Inferior parietal cortex (tissue), 1 donor: Measurements from ENCODE around the gene KIAA0513.
A peak's percentile ranks its signal among the peaks of the same experiment; 100 is the strongest.

ENCODE experiments used
- DNase-seq: peaks from one replicate; pipeline ENCODE4 v3.0.0-alpha.2; 2016; ENCODE audit errors: extremely low spot score

The KIAA0513 gene

DNA sequence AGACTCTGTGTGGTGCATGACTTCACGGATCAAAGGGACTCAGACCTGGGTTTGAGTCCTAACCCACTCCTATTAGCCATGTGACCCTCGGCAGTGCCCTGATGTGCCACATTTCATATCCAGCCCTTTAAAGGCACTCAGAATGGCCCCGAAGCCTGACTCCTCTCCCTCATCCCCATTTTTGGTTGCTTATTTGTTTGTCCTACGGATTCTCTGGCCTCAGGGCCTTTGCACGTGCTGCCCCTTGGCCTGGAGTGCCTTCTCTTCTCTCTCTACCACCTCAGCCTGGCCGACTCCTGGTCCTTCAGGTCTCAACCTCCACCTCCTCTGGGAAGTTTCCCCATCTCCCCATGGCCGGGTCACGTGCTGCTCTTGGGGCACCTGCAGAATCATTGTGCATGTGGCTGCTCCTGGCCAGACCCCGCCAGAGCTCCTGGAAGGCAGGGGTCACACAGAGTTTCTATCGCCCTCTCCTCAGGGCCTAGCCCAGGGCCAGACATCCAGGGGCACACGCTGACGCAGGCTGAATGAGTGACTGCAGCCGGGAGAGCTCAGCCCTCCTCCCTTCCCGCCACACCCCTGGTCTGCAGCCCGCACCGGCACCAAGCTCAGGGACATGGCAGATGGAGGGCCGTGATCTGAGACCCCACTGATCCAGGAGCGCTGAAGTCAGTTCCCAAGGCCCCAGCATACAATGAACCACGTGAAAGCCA is 106.6 kb downstream of the KIAA0513 start:
- no peak for DNase-seq

DNA sequence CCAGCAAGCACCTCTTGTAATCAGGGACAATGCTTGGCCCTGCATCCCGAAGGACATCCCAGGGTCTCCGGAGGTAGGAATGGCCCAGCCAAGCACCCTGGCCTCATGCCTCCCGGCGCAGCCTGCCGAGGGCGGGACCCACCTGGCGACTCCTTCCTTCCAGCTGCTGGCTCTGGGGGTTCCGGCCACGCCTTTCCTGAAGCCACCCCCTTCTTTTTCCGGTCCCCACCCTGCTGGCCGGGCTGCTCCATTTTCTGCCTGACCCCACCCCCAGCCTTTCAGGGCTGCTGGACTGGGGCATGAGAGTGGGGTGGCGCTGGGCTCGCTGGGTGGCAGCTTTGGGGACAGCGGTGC is 107.2 kb downstream of the KIAA0513 start:
- no peak for DNase-seq

DNA sequence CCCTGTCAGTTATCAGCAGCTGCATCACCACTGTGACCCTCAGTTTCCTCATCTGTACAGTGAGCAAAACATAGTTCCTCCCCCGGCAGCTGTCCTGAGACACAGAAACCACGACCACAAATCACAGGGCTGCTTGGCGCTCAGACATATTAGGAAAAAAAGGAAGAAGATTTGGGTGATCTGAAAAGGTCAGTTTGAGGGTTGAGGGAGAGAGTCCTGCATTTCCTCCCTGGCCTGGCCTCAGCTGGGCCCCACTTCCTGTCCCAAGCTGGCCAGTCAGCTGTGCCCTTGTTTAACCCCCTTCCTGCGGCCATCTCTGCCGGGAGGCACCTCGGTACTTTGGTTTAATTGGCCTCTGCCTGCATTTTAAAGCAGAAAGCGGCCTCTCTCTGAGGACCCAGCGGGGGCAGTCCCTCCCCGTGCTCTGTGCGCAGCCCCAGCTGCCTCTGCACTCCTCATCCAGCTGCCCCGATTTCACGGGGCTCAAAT is 108.7 kb downstream of the KIAA0513 start:
- no peak for DNase-seq

DNA sequence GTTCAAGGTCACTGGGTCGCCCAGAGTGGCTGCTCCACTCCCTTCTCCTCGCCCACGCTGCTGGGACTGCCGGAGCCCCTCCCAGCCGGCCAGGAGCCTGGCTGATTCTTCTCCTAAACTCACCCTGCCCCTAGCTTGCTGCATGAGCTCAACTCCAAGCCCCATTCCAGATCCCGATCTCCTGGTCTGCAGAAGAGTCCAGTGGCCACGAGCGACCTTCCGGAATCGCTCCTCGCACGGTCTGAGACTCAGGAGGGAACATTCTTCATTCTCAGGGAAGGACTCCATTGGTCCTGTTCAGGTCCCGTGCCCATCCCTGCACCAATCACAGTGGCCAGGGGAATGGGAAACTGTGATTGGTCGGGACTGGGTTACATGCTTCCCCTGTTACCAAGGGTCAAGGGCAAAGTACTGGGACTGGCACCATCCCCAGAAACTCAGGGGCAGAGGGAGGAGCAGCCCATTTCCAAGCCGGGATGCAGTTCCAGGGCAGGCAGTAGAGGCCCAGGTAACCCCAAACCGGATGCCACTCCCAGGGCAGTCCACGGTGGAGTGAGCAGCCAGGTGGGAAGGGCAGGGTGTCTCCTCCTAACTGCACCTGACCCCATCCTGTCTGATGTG is 109.2 kb downstream of the KIAA0513 start:
- no peak for DNase-seq

DNA sequence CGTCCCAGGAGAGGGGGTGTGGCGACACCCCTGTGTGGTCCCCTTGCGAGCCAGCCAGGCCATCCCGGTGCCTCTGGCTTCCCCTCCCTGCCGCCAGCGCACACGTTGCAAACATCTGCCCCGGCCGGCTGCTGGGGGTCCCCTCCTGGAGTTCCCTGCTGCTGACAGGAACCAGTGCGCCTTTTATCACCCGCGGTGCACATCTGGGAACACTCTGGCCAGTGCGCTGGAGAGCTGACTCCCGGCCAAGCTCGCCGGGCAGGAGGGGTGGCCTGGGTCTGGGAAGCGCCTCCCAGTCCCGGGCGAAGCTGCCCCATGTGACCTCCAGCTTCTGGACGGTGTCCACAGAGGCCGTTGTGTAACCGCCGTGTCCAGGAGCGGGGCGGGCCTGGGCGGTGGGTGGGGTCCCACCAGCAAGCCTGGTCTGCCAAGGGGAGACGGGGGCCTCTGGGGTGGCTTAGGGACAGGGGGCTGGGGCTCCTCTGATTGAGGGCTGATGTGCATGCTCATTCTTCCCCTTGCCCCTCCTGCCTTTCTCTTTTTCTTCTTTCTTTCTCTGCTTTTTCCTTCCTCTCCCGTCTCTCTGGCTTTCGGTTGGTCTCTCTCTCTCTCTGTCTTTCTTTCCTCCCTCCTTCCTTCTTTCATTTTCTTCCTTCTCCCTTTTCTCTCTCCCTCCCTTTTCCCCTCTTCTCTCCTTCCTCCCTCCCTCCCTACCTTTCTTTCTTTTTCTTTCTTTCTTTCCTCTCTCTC is 109.9 kb downstream of the KIAA0513 start:
- peak; percentile 78 for DNase-seq

DNA sequence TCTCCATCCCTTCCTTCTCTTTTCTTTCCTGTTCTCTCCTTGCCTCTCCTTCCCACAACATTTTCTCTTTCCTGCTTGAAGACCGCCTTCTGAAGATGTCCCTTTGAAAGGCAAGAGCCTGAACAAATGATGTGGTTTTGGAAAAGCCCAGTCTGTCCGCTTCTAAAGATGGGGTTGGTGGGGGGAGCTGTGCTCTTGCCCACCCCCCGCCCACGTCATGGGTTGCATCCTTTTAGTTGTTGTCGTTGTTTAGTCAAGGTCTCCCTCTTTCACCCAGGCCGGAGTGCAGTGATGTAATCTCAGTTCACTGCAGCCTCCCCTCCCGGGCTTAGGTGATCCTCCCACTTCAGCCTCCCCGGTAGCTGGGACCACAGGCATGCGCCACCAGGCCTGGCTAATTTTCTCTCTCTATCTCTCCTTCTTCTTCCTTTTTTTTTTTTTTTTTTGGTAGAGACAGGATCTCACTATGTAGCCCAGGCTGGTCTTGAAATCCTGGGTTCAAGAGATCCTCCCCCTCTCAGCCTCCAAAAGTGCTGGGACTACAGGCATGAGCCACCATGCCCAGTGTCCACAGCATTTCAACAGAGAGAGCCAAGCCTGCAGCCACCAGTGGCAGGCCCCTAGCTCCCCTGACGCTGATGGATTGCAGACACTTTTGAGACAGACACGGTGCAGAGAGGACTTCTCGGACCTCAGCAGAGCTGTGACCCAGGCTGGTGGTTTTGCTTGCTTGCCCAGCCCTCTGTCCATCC is 110.7 kb downstream of the KIAA0513 start:
- DNase-seq: no peak

DNA sequence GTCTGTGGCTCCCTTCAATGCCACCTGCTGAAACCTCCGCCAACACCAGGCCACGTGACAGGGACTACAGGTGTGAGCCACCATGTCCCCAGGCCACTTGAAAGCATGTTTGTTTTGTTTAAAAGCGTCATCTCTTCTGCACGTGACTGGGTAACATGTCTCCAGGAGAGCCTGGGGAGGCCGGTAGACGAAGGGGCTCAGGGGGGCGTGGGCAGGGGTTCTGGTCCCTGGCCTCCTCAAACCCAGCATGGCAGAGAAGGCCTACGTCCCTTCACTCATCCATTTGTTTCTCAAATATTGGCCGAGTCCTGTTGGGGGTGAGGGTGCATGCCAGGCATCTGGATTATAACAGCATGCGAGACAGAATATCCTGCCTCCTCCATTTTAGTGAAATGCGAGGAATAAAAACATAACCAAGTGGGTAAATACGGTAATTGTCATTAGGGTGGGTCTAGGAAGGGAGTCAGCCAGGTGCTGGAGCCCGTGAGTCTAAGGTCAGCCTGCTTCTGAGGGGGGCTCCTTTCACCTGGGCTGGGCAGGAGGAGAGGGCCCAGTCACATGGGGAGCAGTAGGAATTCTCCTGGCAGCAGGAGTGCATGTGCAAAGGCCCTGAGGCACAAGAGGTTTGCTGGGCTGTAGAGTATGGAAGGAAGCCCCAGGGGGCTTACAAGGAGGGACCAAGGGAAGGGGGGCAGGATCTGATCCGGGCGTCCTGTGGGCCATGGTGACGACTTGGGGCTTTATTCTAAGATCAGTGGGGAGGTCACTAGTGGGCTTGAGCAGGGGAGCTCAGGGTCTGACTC is 111.4 kb downstream of the KIAA0513 start:
- no peak for DNase-seq

DNA sequence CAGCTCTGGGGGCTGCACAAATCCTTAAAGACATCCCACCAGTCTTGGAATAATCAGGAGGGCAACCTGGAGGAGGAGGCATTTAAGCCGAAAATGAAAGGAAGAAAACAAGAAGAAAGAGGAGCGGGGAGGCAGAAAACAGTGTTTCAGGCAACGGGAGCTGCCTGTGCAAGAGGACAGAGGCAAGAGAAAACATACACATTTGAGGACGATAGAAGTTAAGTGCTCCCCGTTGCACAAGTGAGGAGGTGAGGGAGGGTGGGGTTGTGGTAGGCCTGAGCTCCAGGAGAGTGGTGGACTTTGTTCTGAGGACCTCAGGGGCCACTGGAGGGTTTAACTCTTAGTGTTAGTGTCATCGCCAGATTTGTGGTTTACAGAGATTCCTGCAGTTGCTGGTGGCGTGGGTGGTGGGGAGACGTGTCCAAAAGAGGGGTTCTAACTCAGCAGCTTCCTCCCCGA is 112.3 kb downstream of the KIAA0513 start:
- no peak for DNase-seq

DNA sequence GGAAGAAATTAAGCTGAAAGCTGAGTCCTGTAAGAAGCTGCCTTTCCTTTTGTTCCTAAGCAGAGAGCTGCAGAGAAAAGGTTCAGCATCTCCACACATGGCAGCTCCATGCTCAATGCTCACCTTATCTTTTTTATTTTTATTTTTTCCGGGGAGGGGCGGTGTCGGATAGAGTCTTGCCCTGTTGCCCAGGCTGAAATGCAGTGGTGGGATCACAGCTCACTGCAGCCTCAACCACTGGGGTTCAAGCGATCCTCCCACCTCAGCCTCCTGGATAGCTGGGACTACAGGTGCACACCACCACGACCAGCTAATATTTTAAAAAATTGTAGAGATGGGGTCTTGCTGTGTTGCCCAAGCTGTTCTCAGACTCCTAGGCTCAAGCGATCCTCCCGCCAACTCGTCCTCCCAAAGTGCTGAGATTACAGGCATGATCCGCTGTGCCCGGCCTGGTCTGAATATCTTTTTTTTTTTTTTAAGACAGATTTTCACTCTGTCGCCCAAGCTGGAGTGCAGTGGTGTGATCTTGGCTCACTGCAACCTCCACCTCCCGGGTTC is 112.9 kb downstream of the KIAA0513 start:
- no peak for DNase-seq

DNA sequence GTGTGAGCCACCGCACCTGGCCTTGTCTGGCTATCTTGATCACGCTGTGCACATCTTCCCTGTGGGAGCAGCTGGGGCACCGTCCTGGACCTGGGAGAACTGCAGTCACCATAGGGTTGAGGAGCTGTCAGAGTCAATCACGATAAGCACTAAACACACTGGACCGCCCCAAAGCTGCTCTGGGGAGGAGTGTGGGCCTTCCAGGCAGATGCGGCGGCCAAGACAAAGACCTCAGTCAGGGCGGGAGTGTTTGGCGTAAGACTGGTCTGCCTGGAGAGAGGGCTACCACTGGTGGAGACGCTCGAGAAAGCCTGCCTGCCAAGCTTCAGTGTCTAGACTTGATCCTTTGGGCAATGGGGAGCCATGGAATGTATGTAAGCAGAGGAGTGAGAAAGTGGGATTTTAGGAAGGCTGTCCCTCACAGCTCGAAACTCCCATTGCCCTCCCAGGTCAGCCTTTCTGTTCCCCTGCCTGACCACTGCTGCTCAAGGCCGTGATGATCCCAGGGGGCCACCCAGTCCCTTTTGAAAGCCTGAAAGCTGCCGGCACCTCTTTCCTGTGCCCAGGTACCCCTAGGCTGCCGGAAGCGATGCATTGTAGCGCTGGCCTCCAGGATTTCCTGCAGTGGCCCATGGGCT is 114.0 kb downstream of the KIAA0513 start:
- DNase-seq: no peak

DNA sequence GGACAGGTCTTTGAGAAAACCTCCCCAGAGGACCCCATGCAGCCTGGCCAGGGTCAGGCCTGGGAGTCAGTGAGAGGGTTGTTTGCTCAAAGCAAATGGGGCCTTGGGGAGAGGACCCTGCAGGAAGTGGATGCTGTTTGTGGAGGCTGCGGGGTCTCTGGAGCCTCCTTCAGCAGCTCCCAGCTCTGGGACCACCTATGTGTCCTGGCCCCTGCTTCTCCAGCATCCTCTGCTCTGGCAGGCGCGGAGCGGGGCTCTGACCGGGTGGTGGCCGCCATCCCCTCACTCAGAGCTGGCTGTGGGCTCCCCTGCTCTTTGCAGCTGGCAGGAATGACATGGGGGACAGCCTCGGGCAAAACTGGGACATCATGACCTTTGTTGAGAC is 114.5 kb downstream of the KIAA0513 start:
- no peak for DNase-seq

DNA sequence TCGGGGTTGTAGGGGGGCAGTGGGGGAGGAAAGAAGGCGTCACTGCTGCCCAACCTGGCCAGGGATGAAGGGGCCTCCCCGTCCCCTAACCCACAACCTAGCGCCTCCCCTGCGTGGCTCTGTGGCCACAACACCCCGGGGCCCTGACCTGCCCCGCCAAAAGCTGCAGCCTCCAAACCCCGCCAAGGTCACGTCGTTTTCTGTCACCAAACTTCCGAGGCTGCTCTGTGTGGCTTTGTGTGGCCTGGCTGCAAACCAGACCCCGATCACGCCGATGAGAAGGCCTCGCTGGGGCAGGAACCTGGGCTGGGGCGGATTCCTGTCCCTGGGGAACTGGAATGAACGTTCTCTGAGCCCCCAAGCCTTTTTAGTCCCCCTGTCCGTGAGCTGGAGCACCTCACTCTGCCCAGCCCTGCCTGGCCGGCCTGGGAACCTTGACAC is 115.2 kb downstream of the KIAA0513 start:
- DNase-seq: no peak
